ENCODE measurements around the gene MEPCE. TPM values are rescaled to one million over a fixed set of nuclear protein-coding genes. Genes with fewer than 3 reads are reported as not detected.
"Not testable (repeated sequence)": the region's sequence is repeated elsewhere in the genome, so short reads cannot be mapped to it uniquely, and the experiment has no call there.

Gene MEPCE
- total RNA-seq, 2 donors from 2014 or later, result 27.2 to 39.1 TPM

GRCh38 chr7:100444311-100445278, 15.0 kb downstream of the MEPCE start:
- no peaks in the 10 kb centered on the region for H3K27me3 ChIP-seq
- peak overlapping the region; percentile 34 to 35 for H3K9ac ChIP-seq (ENCODE audit: low read depth in 2 of 2, low read length in 2 of 2)
- no peak overlapping the region for H3K27ac ChIP-seq
- no peak overlapping the region for H3K4me3 ChIP-seq
- H3K4me1 ChIP-seq, result no peaks in the 10 kb centered on the region
- H3K36me3 ChIP-seq, result no peaks in the 10 kb centered on the region
- TF ChIP-seq, protein P1, sequence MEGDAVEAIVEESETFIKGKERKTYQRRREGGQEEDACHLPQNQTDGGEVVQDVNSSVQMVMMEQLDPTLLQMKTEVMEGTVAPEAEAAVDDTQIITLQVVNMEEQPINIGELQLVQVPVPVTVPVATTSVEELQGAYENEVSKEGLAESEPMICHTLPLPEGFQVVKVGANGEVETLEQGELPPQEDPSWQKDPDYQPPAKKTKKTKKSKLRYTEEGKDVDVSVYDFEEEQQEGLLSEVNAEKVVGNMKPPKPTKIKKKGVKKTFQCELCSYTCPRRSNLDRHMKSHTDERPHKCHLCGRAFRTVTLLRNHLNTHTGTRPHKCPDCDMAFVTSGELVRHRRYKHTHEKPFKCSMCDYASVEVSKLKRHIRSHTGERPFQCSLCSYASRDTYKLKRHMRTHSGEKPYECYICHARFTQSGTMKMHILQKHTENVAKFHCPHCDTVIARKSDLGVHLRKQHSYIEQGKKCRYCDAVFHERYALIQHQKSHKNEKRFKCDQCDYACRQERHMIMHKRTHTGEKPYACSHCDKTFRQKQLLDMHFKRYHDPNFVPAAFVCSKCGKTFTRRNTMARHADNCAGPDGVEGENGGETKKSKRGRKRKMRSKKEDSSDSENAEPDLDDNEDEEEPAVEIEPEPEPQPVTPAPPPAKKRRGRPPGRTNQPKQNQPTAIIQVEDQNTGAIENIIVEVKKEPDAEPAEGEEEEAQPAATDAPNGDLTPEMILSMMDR (IDR thresholded peaks at IDR 0.05), result no peak
- H3K9me3 ChIP-seq, result no peaks in the 10 kb centered on the region
- intact Hi-C loops (cut with DNase I), result no loop called here
- no peak for DNase-seq

GRCh38 chr7:100446040-100446439, 16.4 kb downstream of the MEPCE start:
- Histone ChIP-seq H3K4me3 (no peak overlapping the region), H3K4me1 (no peaks in the 10 kb centered on the region), H3K27me3 (no peaks in the 10 kb centered on the region), H3K9ac (ENCODE audit: low read depth in 2 of 2, low read length in 2 of 2) (no peak overlapping the region), H3K36me3 (no peaks in the 10 kb centered on the region), H3K9me3 (no peaks in the 10 kb centered on the region), H3K27ac (no peak overlapping the region)
- TF ChIP-seq, protein P1 (IDR thresholded peaks at IDR 0.05), result no peak
- DNase-seq, result no peak
- intact Hi-C loops (cut with DNase I), result no loop called here

DNA sequence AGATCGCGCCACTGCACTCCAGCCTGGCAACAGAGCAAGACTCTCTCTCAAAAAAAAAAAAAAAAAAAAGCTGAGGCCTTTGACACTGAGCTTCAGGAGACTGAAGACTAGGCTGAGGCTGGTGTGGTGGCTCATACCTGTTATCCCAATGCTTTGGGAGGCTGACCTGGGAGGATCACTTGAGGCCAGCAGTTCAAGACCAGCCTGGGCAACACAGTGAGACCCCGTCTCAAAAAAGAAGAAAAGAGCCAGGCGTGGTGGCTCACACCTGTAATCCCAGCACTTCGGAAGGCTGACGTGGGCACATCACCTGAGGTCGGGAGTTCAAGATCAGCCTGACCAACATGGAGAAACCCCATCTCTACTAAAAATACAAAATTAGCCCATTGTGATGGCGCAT, 17.7 kb downstream of the MEPCE start:
- H3K9me3 ChIP-seq; H3K27ac ChIP-seq; H3K27me3 ChIP-seq; H3K4me1 ChIP-seq; DNase-seq; H3K9ac ChIP-seq (ENCODE audit: low read depth in 2 of 2, low read length in 2 of 2); H3K4me3 ChIP-seq; intact Hi-C loops (cut with DNase I); H3K36me3 ChIP-seq: not testable (repeated sequence)

DNA sequence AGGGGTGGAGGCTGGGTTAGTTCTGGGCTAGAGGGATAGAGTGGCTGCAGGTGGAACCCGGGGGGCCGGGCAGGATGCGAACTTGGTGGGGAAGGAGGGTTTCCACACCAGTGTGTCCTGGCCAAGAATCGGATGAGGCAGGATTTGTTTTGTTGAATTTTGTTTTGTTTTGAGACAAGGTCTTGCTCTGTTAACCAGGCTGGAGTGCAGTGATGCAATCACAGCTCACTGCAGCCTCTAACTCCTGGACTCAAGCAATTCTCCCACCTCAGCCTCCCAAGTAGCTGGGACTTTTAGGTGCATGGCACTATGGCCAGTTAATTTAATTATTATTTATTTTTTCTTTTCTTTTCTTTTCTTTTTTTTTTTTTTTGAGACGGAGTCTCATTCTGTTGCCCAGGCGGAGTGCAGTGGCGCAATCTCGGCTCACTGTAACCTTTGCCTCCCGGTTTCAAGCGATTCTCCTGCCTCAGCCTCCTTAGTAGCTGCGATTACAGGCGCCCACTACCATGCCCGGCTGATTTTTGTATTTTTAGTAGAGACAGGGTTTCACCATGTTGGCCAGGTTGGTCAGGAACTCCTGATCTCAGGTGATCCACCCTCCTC, 19.7 kb downstream of the MEPCE start:
- H3K4me1 ChIP-seq, result no peaks in the 10 kb centered on the region
- no peak overlapping the region for H3K4me3 ChIP-seq
- no peaks in the 10 kb centered on the region for H3K9me3 ChIP-seq
- no peaks in the 10 kb centered on the region for H3K36me3 ChIP-seq
- no peak overlapping the region for H3K27ac ChIP-seq
- no peaks in the 10 kb centered on the region for H3K27me3 ChIP-seq
- DNase-seq, result no peak
- TF ChIP-seq, protein P1 (IDR thresholded peaks at IDR 0.05), result no peak
- intact Hi-C loops (cut with DNase I), result no loop called here
- H3K9ac ChIP-seq (ENCODE audit: low read depth in 2 of 2, low read length in 2 of 2), result no peak overlapping the region

DNA sequence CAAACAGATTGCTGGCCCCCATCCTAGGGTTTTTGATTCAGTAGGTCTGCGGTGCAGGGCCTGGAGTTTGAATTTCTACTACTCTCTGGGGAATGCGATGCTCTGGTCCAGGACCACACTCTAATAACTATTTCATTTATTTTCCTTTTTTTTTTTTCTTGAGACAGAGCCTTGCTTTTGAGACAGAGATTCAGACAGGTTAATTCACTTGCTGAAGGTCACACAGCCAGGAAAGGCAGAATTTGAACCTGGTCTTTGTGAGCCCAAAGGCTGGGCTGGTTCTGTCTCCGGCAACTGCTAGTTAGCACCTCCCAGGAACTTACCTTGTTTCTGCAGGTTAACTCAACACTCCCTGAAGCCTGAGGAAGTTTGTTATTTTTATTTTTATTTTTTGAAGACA, 22.9 kb downstream of the MEPCE start:
- intact Hi-C loops (cut with DNase I), result no loop called here
- no peak overlapping the region for H3K27ac ChIP-seq
- DNase-seq, result no peak
- H3K9ac ChIP-seq (ENCODE audit: low read depth in 2 of 2, low read length in 2 of 2), result no peak overlapping the region
- no peak overlapping the region for H3K4me3 ChIP-seq
- H3K9me3 ChIP-seq, result no peaks in the 10 kb centered on the region
- TF ChIP-seq, protein P1 (IDR thresholded peaks at IDR 0.05), result no peak
- no peaks in the 10 kb centered on the region for H3K27me3 ChIP-seq
- H3K4me1 ChIP-seq, result no peaks in the 10 kb centered on the region
- no peaks in the 10 kb centered on the region for H3K36me3 ChIP-seq

GRCh38 chr7:100453854-100454253, 24.2 kb downstream of the MEPCE start:
- H3K27ac ChIP-seq; H3K9ac ChIP-seq (ENCODE audit: low read depth in 2 of 2, low read length in 2 of 2); H3K36me3 ChIP-seq; H3K4me1 ChIP-seq; H3K4me3 ChIP-seq; H3K9me3 ChIP-seq; DNase-seq; intact Hi-C loops (cut with DNase I); H3K27me3 ChIP-seq: not testable (repeated sequence)

Measured in colonic mucosa (tissue), 4 donors.